ACC112 (cell line): ENCODE results near the gene RABGEF1.
A peak's percentile ranks its signal among the peaks of the same experiment; 100 is the strongest.
"Not testable (repeated sequence)": the region's sequence is repeated elsewhere in the genome, so short reads cannot be mapped to it uniquely, and the experiment has no call there.

Source experiments
- H2AFZ ChIP-seq: fragments of 200-600 bp; sonication (generic); one replicate; pipeline ENCODE4 v1.6.0; 2017; ENCODE audit warnings: antibody characterized with exemption, low read length; ENCODE audit not compliant: unreplicated experiment
- H3K27ac ChIP-seq: fragments of 200-600 bp; sonication (generic); 2 replicates; pipeline ENCODE4 v1.5.1; 2014; ENCODE audit warnings: low read depth, mild to moderate bottlenecking, antibody characterized with exemption, low read length, moderate library complexity
- H3K27me3 ChIP-seq: fragments of 200-600 bp; sonication (generic); 2 replicates; pipeline ENCODE4 v1.6.1; 2014; ENCODE audit warnings: mild to moderate bottlenecking, antibody characterized with exemption, low read length, moderate library complexity, mixed read lengths; ENCODE audit not compliant: insufficient read depth
- H3K36me3 ChIP-seq: fragments of 200-600 bp; sonication (generic); 2 replicates; pipeline ENCODE4 v1.6.1; 2016; ENCODE audit warnings: mild to moderate bottlenecking, antibody characterized with exemption, low read length, moderate library complexity, mixed read lengths; ENCODE audit not compliant: insufficient read depth
- H3K4me1 ChIP-seq: fragments of 200-600 bp; sonication (generic); one replicate; pipeline ENCODE4 v1.6.1; 2016; ENCODE audit warnings: low read length, mixed read lengths; ENCODE audit not compliant: insufficient read depth, unreplicated experiment, control insufficient read depth
- H3K4me3 ChIP-seq: fragments of 200-600 bp; sonication (generic); 2 replicates; pipeline ENCODE4 v1.5.1; 2014; ENCODE audit warnings: mild to moderate bottlenecking, low read depth, low read length
- H3K79me2 ChIP-seq: fragments of 200-600 bp; sonication (generic); one replicate; pipeline ENCODE4 v1.6.0; 2016; ENCODE audit warnings: low read length; ENCODE audit not compliant: control insufficient read depth, unreplicated experiment, insufficient read depth

Gene RABGEF1

DNA sequence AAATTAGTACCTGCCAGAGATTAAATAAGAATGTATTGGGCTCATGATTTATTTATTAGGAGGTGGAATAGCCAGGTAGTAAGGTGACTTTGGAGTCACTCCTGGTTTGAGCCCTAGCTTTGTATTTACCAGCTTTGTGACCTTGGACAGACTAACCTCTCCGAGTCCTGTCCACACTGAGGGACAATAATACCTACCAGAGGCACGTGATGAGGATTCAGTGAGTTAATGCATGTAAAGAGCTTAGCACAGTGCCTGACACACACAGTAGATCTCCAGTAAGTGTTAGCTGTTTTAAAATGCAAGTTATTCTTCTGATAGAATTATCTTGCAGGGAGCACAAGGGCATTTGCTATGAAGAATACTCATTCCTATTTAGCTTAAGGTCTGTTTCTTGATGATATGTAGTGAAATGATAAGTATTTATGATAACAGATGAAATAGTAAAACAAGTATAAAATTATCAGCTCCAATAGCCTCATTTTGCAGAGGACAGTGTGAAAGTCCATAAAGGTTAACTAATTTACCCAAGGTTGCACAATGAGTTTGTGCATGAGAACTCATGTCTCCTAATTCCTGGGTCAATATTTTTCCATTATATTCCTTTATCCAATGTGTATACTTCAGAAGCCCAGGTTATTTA is 36.4 kb downstream of the RABGEF1 start:
- Histone ChIP-seq H3K4me1 (peaks cover 11% of the 10 kb centered on the region), H2AFZ (no peak overlapping the region), H3K4me3 (no peak overlapping the region), H3K36me3 (peaks cover 31% of the 10 kb centered on the region), H3K27ac (no peak overlapping the region), H3K79me2 (peaks cover 49% of the 10 kb centered on the region), H3K27me3 (no peaks in the 10 kb centered on the region)

DNA sequence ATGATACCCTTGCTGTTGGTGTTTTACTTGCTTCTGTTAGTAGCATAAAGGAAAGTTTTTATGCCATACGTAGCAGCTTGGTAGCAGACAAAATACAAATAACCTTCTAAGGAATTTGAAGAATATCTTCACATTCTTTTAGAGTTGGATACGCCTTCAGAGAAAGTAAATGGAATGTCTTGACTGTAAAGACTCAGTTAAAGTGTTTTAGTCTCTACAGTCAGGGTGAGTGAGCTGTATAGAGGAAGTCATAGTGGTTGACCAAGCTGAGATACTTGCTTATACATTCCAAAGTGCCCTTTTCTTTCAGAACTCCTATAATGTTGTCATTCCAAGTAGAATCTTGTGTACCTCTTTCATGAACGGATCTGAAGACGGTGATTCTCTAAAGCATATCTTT is 37.7 kb downstream of the RABGEF1 start:
- Histone ChIP-seq H3K36me3 (peaks cover 31% of the 10 kb centered on the region), H3K4me1 (peaks cover 11% of the 10 kb centered on the region), H3K79me2 (peaks cover 43% of the 10 kb centered on the region), H3K27ac (no peak overlapping the region), H3K4me3 (no peak overlapping the region), H3K27me3 (no peaks in the 10 kb centered on the region), H2AFZ (no peak overlapping the region)

DNA sequence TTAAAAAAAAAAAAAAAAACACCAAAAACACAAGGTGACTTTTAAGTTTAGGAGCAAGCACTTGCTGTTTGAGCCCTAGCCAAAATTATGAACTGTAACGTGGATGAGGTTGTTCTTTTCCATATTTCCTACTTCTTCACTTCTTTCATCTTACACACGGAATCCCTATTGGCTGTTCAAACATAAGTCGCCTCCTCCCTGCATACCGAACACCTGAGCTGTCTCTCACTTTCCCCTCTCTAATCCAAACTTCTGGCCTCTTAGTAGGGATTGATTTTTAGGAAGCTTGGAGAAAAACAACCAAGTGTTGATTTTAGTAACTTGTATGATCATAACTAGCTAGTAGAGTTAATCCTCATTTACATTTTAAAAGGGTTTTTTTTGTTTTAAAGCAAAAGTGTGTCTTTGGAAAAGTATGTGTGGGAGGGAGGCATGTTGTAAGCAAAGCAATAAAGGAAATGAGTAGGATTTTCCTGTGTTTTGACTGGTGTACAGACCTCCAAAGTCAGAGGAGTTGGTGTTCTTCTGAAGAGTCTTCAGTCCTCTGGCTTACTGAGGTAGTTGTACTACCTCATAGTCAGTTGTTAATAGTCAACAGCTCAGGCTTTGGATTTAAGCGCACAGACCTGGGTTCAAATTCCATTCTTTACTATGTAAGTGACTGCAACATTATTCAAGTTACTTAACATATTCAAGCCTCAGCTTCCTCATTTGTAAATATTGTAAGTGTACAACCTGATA is 39.3 kb downstream of the RABGEF1 start:
- Histone ChIP-seq H3K36me3 (peaks cover 28% of the 10 kb centered on the region), H3K27me3 (no peaks in the 10 kb centered on the region), H3K27ac (peak overlapping the region; percentile 65), H3K4me1 (peaks cover 11% of the 10 kb centered on the region), H3K4me3 (no peak overlapping the region), H3K79me2 (peaks cover 38% of the 10 kb centered on the region), H2AFZ (no peak overlapping the region)

DNA sequence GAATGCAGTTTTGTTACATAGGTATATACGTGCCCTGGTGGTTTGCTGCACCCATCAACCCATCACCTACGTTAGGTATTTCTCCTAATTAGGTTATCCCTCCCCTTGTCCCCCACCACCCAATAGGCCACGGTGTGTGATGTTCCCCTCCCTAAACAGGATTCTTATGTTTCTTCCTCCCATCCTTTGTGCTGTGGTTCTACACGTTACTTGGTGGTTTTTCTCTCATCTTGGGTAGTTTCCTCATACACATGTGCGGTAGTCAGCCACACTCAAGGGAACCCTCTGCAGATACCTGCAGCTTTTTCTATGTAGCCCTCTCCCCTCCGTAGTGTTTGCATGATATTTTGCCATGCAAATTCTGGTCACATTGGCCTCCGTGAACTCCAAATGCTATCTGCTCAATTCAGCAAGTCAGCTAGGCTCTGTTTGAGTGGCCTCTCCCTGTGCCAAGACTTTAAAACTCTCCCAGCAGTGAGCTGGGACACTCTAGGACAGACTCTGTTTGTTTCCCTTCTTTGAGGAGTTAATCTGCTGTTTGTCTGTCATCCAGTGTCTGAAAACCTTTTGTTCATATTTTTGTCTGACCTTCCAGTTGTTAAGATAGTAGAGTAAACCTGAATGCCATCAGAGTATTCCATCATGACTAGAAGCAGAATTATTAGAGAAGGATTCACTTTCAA is 41.0 kb downstream of the RABGEF1 start:
- peaks cover 11% of the 10 kb centered on the region for H3K4me1 ChIP-seq
- peaks cover 27% of the 10 kb centered on the region for H3K79me2 ChIP-seq
- no peak overlapping the region for H3K27ac ChIP-seq
- H3K36me3 ChIP-seq, result peaks cover 14% of the 10 kb centered on the region
- H3K4me3 ChIP-seq, result no peak overlapping the region
- H2AFZ ChIP-seq, result no peak overlapping the region
- no peaks in the 10 kb centered on the region for H3K27me3 ChIP-seq

DNA sequence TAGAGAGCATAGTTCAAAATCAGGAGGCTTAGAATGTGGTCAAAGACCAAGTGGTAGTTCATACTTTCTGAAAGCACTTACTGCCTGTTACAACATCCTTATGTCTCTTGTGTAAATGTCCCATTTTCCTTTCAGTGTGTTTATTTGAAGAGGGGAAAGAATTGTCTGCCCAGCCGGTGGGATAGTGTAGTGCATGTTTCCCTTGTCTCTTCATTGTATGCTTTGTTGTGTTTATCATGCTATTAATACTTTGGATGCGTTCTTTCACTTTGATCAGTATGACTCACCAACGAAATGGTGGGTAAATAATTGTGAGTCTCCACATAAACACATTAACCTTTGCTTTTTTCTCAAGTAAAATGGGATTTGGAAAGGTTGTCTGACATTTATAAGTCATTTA is 42.3 kb downstream of the RABGEF1 start:
- H2AFZ ChIP-seq, H3K4me3 ChIP-seq, H3K27me3 ChIP-seq, H3K27ac ChIP-seq: not testable (repeated sequence)
- H3K4me1 ChIP-seq, result peaks cover 11% of the 10 kb centered on the region
- H3K36me3 ChIP-seq, result peaks cover 18% of the 10 kb centered on the region
- peaks cover 22% of the 10 kb centered on the region for H3K79me2 ChIP-seq

DNA sequence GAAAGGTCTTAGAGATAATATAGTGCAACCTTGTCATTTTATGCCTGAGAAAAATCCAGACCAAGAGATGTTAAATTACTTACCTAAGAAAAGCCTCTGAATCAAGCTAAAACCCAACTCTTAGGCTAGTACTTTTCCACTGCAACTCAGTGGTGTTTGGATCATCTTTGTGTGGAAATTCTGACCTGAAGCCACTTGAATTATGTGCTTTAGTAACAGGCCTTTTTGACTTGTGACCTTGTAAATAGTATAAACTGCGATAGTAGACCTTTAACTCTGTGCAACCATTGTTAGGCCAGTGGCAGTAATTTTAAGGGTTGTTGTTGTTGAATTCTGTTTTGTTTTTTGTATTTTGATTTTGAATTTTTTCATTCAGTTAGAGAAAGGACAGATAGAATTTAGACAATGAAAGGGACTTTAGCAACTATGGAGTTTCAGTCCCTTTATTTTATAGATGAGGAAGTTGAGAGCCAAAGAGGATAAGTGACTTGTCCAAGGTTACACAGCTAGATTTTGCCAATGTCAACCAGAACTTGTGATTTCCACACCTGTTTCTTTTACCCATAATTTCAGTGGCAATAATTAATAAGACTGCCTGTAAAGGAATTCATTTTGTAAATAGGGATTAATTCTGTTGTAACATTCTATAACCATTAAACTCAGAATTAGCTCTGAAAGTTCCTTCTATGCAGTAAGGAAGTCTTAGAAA is 43.5 kb downstream of the RABGEF1 start:
- H3K36me3 ChIP-seq, result peaks cover 18% of the 10 kb centered on the region
- not testable (repeated sequence) for H3K27me3 ChIP-seq, H3K4me3 ChIP-seq, H2AFZ ChIP-seq, H3K27ac ChIP-seq
- H3K79me2 ChIP-seq, result peaks cover 19% of the 10 kb centered on the region
- H3K4me1 ChIP-seq, result peaks cover 11% of the 10 kb centered on the region

DNA sequence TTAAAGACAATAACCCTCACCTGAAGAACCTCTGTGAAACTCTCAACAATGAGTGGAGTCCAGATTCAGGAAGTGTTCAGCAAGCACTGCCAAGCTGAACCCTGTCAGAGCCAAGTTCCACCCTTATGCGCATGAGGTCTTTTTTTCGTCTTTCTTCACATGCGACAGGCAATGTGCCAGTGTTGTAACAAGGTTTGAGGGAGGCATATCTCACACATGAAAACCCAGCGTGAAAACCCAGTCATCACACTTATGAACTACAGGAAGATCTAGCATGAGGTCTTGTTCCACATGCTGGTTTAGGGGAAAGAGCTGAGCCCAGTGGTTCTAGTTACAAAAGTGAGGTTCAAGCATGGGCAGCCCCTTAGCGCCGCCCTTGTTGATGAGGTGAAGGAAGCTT is 49.7 kb downstream of the RABGEF1 start:
- Histone ChIP-seq H3K4me1 (no peaks in the 10 kb centered on the region), H3K79me2 (peaks cover 2% of the 10 kb centered on the region), H3K27ac (no peak overlapping the region), H3K27me3 (no peaks in the 10 kb centered on the region), H3K4me3 (no peak overlapping the region), H2AFZ (no peak overlapping the region), H3K36me3 (peaks cover 14% of the 10 kb centered on the region)

DNA sequence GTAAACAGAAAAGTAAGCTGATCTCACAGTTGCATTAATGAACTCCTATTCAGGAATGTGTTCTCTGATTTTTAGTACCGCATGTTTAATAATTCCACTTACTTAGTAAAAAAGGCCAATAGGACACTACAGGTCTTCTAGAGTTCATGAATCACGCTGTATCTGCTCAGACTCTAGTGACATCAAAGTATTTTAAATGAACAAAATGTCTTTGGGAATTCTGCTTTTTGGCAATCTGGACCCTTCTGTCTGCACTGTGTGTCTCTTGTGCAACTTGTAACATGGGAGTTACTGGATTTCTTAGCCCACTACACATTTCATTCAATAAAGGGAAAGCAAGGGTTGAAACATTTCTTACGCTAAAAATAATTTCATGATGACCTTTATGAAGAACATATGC is 50.2 kb downstream of the RABGEF1 start:
- Histone ChIP-seq H2AFZ (no peak overlapping the region), H3K4me3 (no peak overlapping the region), H3K36me3 (peaks cover 18% of the 10 kb centered on the region), H3K27ac (no peak overlapping the region), H3K79me2 (peaks cover 2% of the 10 kb centered on the region), H3K27me3 (no peaks in the 10 kb centered on the region), H3K4me1 (no peaks in the 10 kb centered on the region)

DNA sequence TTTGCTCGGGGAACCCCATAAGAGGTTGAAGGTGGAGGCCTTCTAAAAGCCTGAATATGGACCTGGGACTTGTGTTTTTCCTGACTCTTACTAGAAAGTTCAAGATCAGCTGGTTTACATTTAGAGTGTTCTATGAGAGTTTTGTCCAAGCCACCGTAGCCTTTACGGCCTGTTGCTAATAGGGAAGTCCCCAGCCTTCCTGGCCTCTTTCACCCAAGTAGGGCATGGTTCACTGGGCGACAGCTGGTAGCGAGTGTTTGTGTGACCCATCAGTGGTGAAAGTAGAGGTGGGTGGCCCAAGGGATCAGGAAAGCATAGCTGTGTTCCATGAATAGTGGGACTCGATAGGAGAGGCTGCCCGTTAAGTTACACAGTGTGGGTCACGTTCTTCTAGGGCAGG is 60.1 kb downstream of the RABGEF1 start:
- H3K36me3 ChIP-seq, result peaks cover 22% of the 10 kb centered on the region
- H3K79me2 ChIP-seq, result no peaks in the 10 kb centered on the region
- H3K27ac ChIP-seq, result no peak overlapping the region

DNA sequence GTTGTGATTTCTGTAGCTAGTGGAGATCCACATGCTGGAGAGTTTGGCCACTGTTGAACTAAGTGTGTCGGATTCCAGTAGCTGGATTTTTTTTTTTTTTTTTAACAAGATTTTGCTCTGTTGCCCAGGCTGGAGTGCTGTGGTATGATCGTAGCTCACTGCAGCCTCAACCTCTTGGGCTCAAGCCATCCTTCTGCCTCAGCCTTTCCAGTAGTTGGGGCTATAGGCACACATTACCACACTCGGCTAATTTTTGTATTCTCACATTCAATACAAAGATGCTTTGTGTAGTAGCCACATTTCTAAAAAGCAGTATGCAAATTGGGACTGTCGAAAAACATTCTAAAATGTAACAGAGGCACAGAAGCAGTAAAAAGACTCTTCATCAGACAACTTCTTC is 63.5 kb downstream of the RABGEF1 start:
- Histone ChIP-seq H3K4me1 (no peaks in the 10 kb centered on the region), H3K79me2 (no peaks in the 10 kb centered on the region), H2AFZ (no peak overlapping the region), H3K4me3 (no peak overlapping the region), H3K36me3 (peaks cover 21% of the 10 kb centered on the region), H3K27me3 (no peaks in the 10 kb centered on the region), H3K27ac (no peak overlapping the region)

More for the DNA sequence above, 60.1 kb downstream of the RABGEF1 start:
- Histone ChIP-seq H3K27me3 (no peaks in the 10 kb centered on the region), H2AFZ (no peak overlapping the region), H3K4me1 (no peaks in the 10 kb centered on the region), H3K4me3 (no peak overlapping the region)
